ENCODE data around the gene CLPTM1L.

Gene CLPTM1L

GRCh38 chr5:1298723-1299510 is 46.0 kb downstream of the CLPTM1L start:
- H3K27ac ChIP-seq: peak overlapping the region; percentile 92
- peak overlapping the region; percentile 96 for H3K4me2 ChIP-seq

GRCh38 chr5:1298067-1298551 is 46.8 kb downstream of the CLPTM1L start:
- no peak overlapping the region; the same call in 1 of the 2 replicates for H3K9ac ChIP-seq
- H3K36me3 ChIP-seq: peaks cover 2% of the 10 kb centered on the region; the same call in 1 of the 2 replicates
- peaks cover 77% of the 10 kb centered on the region for H3K4me1 ChIP-seq
- H3K27me3 ChIP-seq: no peaks in the 10 kb centered on the region
- peaks cover 19% of the 10 kb centered on the region for H3K9me3 ChIP-seq
- H3K4me2 ChIP-seq: peak overlapping the region; percentile 96
- no peak for TF ChIP-seq Cebpa-rat (IDR thresholded peaks at IDR 0.05)
- H3K4me3 ChIP-seq: no peak overlapping the region
- H4K20me1 ChIP-seq: peaks cover 9% of the 10 kb centered on the region
- H3K27ac ChIP-seq: peak overlapping the region; percentile 92

More at GRCh38 chr5:1298723-1299510, 46.0 kb downstream of the CLPTM1L start:
- peaks cover 69% of the 10 kb centered on the region for H3K4me1 ChIP-seq
- no peak overlapping the region for H3K9ac ChIP-seq
- no peak overlapping the region for H3K4me3 ChIP-seq
- peaks cover 27% of the 10 kb centered on the region for H3K9me3 ChIP-seq
- TF ChIP-seq Cebpa-rat (IDR thresholded peaks at IDR 0.05): no peak
- no peaks in the 10 kb centered on the region for H3K36me3 ChIP-seq
- H3K27me3 ChIP-seq: no peaks in the 10 kb centered on the region
- peaks cover 1% of the 10 kb centered on the region; the same call in 1 of the 2 replicates for H4K20me1 ChIP-seq

- Histone ChIP-seq H3K27me3 (no peaks in the 10 kb centered on the region), H4K20me1 (peaks cover 18% of the 10 kb centered on the region), H3K4me1 (peaks cover 85% of the 10 kb centered on the region), H3K36me3 (peaks cover 9% of the 10 kb centered on the region), H3K4me2 (peak overlapping the region; percentile 96), H3K27ac (peak overlapping the region; percentile 92), H3K9ac (peak overlapping the region; percentile 88), H3K9me3 (peaks cover 11% of the 10 kb centered on the region), H3K4me3 (peak overlapping the region; percentile 74)
- TF ChIP-seq Cebpa-rat (IDR thresholded peaks at IDR 0.05): no peak
Observed at GRCh38 chr5:1297243-1297642, 47.7 kb downstream of the CLPTM1L start.

- Histone ChIP-seq H4K20me1 (peaks cover 34% of the 10 kb centered on the region), H3K9me3 (peaks cover 4% of the 10 kb centered on the region; the same call in 1 of the 2 replicates), H3K27ac (peak overlapping the region; percentile 92), H3K4me1 (peaks cover 88% of the 10 kb centered on the region), H3K36me3 (peaks cover 24% of the 10 kb centered on the region), H3K9ac (peak overlapping the region; percentile 88), H3K4me3 (peak overlapping the region; percentile 74), H3K4me2 (peak overlapping the region; percentile 96), H3K27me3 (no peaks in the 10 kb centered on the region)
- TF ChIP-seq Cebpa-rat (IDR thresholded peaks at IDR 0.05): no peak
Observed at GRCh38 chr5:1295650-1296037, 49.3 kb downstream of the CLPTM1L start.

- H4K20me1 ChIP-seq: peaks cover 40% of the 10 kb centered on the region
- H3K9ac ChIP-seq: peak within 1 kb of the TSS; percentile 88
- H3K36me3 ChIP-seq: peaks cover 30% of the 10 kb centered on the region
- H3K4me3 ChIP-seq: peak within 1 kb of the TSS; percentile 74
- peaks cover 82% of the 10 kb centered on the region for H3K4me1 ChIP-seq
- no peaks in the 10 kb centered on the region; the same call in 1 of the 2 replicates for H3K9me3 ChIP-seq
- peak within 1 kb of the TSS; percentile 92 for H3K27ac ChIP-seq
- no peak for TF ChIP-seq Cebpa-rat (IDR thresholded peaks at IDR 0.05)
- peak within 1 kb of the TSS; percentile 100 for H3K4me2 ChIP-seq
- no peaks in the 10 kb centered on the region for H3K27me3 ChIP-seq
Observed at GRCh38 chr5:1294835-1295649, 49.9 kb downstream of the CLPTM1L start, which contains the start of gene TERT. TSS of gene TERT (minus strand) at chr5:1295068. CDS start at chr5:1294989, 79 bp downstream.

- H3K9me3 ChIP-seq: no peaks in the 10 kb centered on the region
- H3K36me3 ChIP-seq: peaks cover 37% of the 10 kb centered on the region
- H3K4me1 ChIP-seq: peaks cover 75% of the 10 kb centered on the region
- H3K4me3 ChIP-seq: peak overlapping the region; percentile 74
- peak overlapping the region; percentile 89 for H3K27ac ChIP-seq
- peak overlapping the region; percentile 100 for H3K4me2 ChIP-seq
- no peaks in the 10 kb centered on the region for H3K27me3 ChIP-seq
- TF ChIP-seq Cebpa-rat (IDR thresholded peaks at IDR 0.05): no peak
- H3K9ac ChIP-seq: peak overlapping the region; percentile 88
- H4K20me1 ChIP-seq: peaks cover 47% of the 10 kb centered on the region
Observed at GRCh38 chr5:1294206-1294834, 50.6 kb downstream of the CLPTM1L start.

- Histone ChIP-seq H3K4me2 (peak overlapping the region; percentile 100), H3K9ac (peak overlapping the region; percentile 88), H3K4me3 (peak overlapping the region; percentile 74), H3K27me3 (no peaks in the 10 kb centered on the region), H3K36me3 (peaks cover 44% of the 10 kb centered on the region), H4K20me1 (peaks cover 54% of the 10 kb centered on the region), H3K4me1 (peaks cover 68% of the 10 kb centered on the region), H3K27ac (peak overlapping the region; percentile 89), H3K9me3 (peaks cover 6% of the 10 kb centered on the region)
- no peak for TF ChIP-seq Cebpa-rat (IDR thresholded peaks at IDR 0.05)
Observed at GRCh38 chr5:1293416-1294205, 51.3 kb downstream of the CLPTM1L start.

GRCh38 chr5:1292846-1293415 is 52.0 kb downstream of the CLPTM1L start:
- peak overlapping the region; percentile 89 for H3K27ac ChIP-seq
- no peak for TF ChIP-seq Cebpa-rat (IDR thresholded peaks at IDR 0.05)

More at GRCh38 chr5:1292846-1293415, 52.0 kb downstream of the CLPTM1L start:
- Histone ChIP-seq H3K36me3 (peaks cover 51% of the 10 kb centered on the region), H3K9ac (peak overlapping the region; percentile 88), H3K27me3 (no peaks in the 10 kb centered on the region), H3K4me1 (peaks cover 61% of the 10 kb centered on the region), H4K20me1 (peaks cover 61% of the 10 kb centered on the region), H3K4me3 (peak overlapping the region; percentile 74), H3K9me3 (peaks cover 12% of the 10 kb centered on the region), H3K4me2 (peak overlapping the region; percentile 100)
